Tibial nerve (tissue), 4 donors: Measurements from ENCODE around the gene PSD2.

ENCODE experiments used
- EP300 ChIP-seq, 2 donors: sonication (generic); formaldehyde crosslinking; IDR thresholded peaks; one replicate each; pipeline ENCODE4 v1.6.1; 2017; ENCODE audit warnings: antibody characterized with exemption in 2 of 2, mild to moderate bottlenecking in 1 of 2
- POLR2A ChIP-seq, 2 donors: fragments of 450-650 bp; IDR thresholded peaks; one replicate each; pipeline ENCODE4 v1.6.1; 2017; ENCODE audit warnings: antibody characterized with exemption in 2 of 2, mild to moderate bottlenecking in 2 of 2, moderate library complexity in 2 of 2
- TF ChIP-seq, protein P1 (sequence below), 5 experiments: fragments of 200-600 bp in 3 of 5; fragments of 450-650 bp in 2 of 5; sonication (generic) in 3 of 5; IDR thresholded peaks; one replicate each; pipeline ENCODE4 v1.5.1; 2016 to 2019; ENCODE audit warnings: antibody characterized with exemption in 5 of 5, mild to moderate bottlenecking in 3 of 5, moderate library complexity in 2 of 5

DNA sequence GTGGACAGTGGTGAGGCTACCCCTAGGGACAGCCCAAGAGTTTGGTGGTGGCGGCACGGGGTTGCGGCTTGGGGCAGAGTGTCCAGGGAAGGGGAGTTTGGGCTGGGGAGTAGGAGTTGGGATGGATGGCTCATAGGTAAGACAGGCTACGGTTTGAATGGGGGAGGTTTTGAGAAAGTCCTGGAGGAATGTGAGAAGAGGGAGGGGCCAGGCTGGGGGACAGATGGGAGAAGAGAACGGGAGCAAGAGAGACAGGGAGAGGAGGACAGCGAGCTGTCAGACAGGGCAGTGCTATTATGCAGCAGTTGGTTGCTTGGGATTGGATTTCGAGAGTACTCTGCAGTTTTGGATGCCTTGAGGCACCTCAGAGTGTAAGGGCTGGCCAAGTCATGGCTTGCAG lies 24.5 kb downstream of the PSD2 start:
- TF ChIP-seq POLR2A (IDR thresholded peaks at IDR 0.05) (no peak), EP300 (IDR thresholded peaks at IDR 0.05) (no peak)
- TF ChIP-seq, protein P1, sequence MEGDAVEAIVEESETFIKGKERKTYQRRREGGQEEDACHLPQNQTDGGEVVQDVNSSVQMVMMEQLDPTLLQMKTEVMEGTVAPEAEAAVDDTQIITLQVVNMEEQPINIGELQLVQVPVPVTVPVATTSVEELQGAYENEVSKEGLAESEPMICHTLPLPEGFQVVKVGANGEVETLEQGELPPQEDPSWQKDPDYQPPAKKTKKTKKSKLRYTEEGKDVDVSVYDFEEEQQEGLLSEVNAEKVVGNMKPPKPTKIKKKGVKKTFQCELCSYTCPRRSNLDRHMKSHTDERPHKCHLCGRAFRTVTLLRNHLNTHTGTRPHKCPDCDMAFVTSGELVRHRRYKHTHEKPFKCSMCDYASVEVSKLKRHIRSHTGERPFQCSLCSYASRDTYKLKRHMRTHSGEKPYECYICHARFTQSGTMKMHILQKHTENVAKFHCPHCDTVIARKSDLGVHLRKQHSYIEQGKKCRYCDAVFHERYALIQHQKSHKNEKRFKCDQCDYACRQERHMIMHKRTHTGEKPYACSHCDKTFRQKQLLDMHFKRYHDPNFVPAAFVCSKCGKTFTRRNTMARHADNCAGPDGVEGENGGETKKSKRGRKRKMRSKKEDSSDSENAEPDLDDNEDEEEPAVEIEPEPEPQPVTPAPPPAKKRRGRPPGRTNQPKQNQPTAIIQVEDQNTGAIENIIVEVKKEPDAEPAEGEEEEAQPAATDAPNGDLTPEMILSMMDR (IDR thresholded peaks at IDR 0.05) = no peak
